ENCODE data around the gene ZNF780A. TPM values are rescaled to one million over a fixed set of nuclear protein-coding genes. Genes with fewer than 3 reads are reported as not detected.

Gene ZNF780A
- total and polyA plus RNA-seq, 2 experiments from 2014 or later, result 12.3 to 15.0 TPM

GRCh38 chr19:40026597-40026970 lies 64.2 kb downstream of the ZNF780A start:
- Histone ChIP-seq H3K27me3 (ENCODE audit: insufficient read depth) (no peaks in the 10 kb centered on the region), H3K4me3 (no peak overlapping the region)

GRCh38 chr19:40025938-40026596 lies 64.7 kb downstream of the ZNF780A start:
- no peaks in the 10 kb centered on the region for H3F3A ChIP-seq (replicated peaks; ENCODE audit: low read depth)
- no peak overlapping the region for H3K4me3 ChIP-seq
- Mint-ChIP-seq H3K36me3 (ENCODE audit: low read depth) (peaks cover 69% of the 10 kb centered on the region), H3K27ac (no peak overlapping the region), H3K4me1 (no peaks in the 10 kb centered on the region), H3K27me3 (ENCODE audit: insufficient read depth, low read depth, poor library complexity) (peaks cover 4% of the 10 kb centered on the region), H3K9me3 (peaks cover 96% of the 10 kb centered on the region), H3K4me3 (no peak overlapping the region)
- peaks cover 5% of the 10 kb centered on the region for H3K36me3 ChIP-seq (ENCODE audit: insufficient read depth)
- no peaks in the 10 kb centered on the region for H4K20me1 ChIP-seq (replicated peaks; ENCODE audit: insufficient read depth)
- no peaks in the 10 kb centered on the region for H3K79me2 ChIP-seq (replicated peaks; ENCODE audit: insufficient read depth)
- ATAC-seq, result no peak
- no peak overlapping the region for H3K27ac ChIP-seq (ENCODE audit: low read depth)
- H3K9me2 ChIP-seq (ENCODE audit: insufficient read depth), result no peaks in the 10 kb centered on the region
- no peak for DNase-seq (ENCODE audit: low spot score)
- H3K27me3 ChIP-seq (ENCODE audit: insufficient read depth), result no peaks in the 10 kb centered on the region
- H3K4me1 ChIP-seq (ENCODE audit: insufficient read depth), result no peaks in the 10 kb centered on the region
- H2AFZ ChIP-seq, result no peak overlapping the region
- no peak overlapping the region for H3K4me2 ChIP-seq
- TF ChIP-seq ZNF462 (CRISPR knock-in tag; IDR thresholded peaks at IDR 0.05) (no peak), ZNF331 (CRISPR knock-in tag; IDR thresholded peaks at IDR 0.05; ENCODE audit: low read depth) (no peak), REST (IDR thresholded peaks at IDR 0.05; ENCODE audit: unreplicated experiment) (no peak), POLR2AphosphoS5 (IDR thresholded peaks at IDR 0.05; ENCODE audit: low read depth) (no peak), NANOG (IDR thresholded peaks at IDR 0.05; ENCODE audit: borderline replicate concordance) (no peak)

More at GRCh38 chr19:40026597-40026970, 64.2 kb downstream of the ZNF780A start:
- no peak for TF ChIP-seq POLR2AphosphoS5 (IDR thresholded peaks at IDR 0.05; ENCODE audit: low read depth)
- no peak for TF ChIP-seq NANOG (IDR thresholded peaks at IDR 0.05; ENCODE audit: borderline replicate concordance)
- no peak for TF ChIP-seq EZH2phosphoT487 (IDR thresholded peaks at IDR 0.05; ENCODE audit: unreplicated experiment)
- TF ChIP-seq CTCF (conservative IDR thresholded peaks at IDR 0.05; ENCODE audit: low read depth in 2 of 2), result no peak
- Mint-ChIP-seq H3K4me3 (no peak overlapping the region), H3K4me1 (no peaks in the 10 kb centered on the region), H3K27me3 (ENCODE audit: insufficient read depth, low read depth, poor library complexity) (peaks cover 4% of the 10 kb centered on the region), H3K27ac (no peak overlapping the region), H3K9me3 (peaks cover 97% of the 10 kb centered on the region), H3K36me3 (ENCODE audit: low read depth) (peaks cover 71% of the 10 kb centered on the region)
- no peaks in the 10 kb centered on the region for H3K9me2 ChIP-seq (ENCODE audit: insufficient read depth)
- no peaks in the 10 kb centered on the region for H3K79me2 ChIP-seq (replicated peaks; ENCODE audit: insufficient read depth)
- no peaks in the 10 kb centered on the region for H3F3A ChIP-seq (replicated peaks; ENCODE audit: low read depth)
- peaks cover 5% of the 10 kb centered on the region for H3K36me3 ChIP-seq (ENCODE audit: insufficient read depth)
- no peak overlapping the region for H3K27ac ChIP-seq (ENCODE audit: low read depth)
- no peaks in the 10 kb centered on the region for H4K20me1 ChIP-seq (replicated peaks; ENCODE audit: insufficient read depth)
- no peaks in the 10 kb centered on the region for H3K4me1 ChIP-seq (ENCODE audit: insufficient read depth)
- H3K4me2 ChIP-seq, result no peak overlapping the region
- DNase-seq (ENCODE audit: low spot score) (no peak), ATAC-seq (no peak)
- H2AFZ ChIP-seq, result no peak overlapping the region
